Vagina (tissue), 2 donors: ENCODE results near the gene TGFBR3.

ENCODE experiments used
- CTCF ChIP-seq, 3 experiments: fragments of 450-650 bp in 2 of 3; fragments of 200-600 bp in 1 of 3; sonication (generic) in 1 of 3; IDR thresholded peaks; one replicate each; pipeline ENCODE4 v1.5.1; 2017 to 2019; ENCODE audit warnings: antibody characterized with exemption in 3 of 3, mild to moderate bottlenecking in 2 of 3, moderate library complexity in 2 of 3
- POLR2A ChIP-seq, 2 donors: fragments of 450-650 bp; IDR thresholded peaks; one replicate each; pipeline ENCODE4 v1.6.1; 2017; ENCODE audit warnings: antibody characterized with exemption in 2 of 2, mild to moderate bottlenecking in 2 of 2, moderate library complexity in 2 of 2
- POLR2AphosphoS5 ChIP-seq, 2 donors: sonication (generic); formaldehyde crosslinking; IDR thresholded peaks; one replicate each; pipeline ENCODE4 v1.9.0; 2017; ENCODE audit warnings: antibody characterized with exemption in 2 of 2, mild to moderate bottlenecking in 2 of 2, low read depth in 1 of 2; ENCODE audit not compliant: insufficient read depth in 1 of 2

DNA sequence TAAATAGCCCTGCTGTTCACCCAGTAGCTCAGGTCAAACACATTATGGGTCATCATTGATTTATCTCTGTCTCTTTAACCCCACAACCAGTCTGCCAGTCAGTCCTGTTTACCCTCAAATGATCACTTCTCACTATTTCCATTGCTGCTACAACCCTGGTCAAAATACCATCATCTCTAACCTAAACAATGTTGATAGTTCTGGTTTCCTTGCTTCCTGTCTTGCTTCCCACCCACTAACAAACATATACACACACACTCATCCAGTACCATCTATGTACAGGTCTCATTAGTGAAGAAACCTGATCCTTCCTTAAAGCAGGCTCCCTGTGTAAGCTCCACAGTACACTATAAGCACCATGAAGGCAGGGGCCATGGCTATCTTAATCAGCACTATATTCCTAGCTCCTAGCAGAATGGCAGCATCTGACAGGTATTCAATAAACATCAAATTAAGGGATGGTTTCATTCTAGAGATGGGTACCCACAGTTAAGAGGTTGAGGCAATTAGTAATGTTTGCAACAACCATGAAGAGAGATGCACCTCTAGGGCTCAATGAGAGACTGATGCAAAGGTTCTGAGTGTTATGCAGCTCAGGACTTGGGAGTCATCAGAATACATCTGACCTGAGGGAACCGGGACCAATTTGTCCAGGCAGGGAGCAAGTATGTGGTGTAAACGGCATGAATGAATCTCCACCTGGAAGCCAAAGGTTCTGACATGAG lies 10.0 kb upstream of the TGFBR3 start:
- no peak for TF ChIP-seq CTCF (IDR thresholded peaks at IDR 0.05)
- no peak for TF ChIP-seq POLR2A (IDR thresholded peaks at IDR 0.05)
- no peak for TF ChIP-seq POLR2AphosphoS5 (IDR thresholded peaks at IDR 0.05; ENCODE audit: insufficient read depth in 1 of 2, low read depth in 1 of 2)
